ENCODE data around the gene DLG2.

DLG2 gene

GRCh38 chr11:83520849-83521248, 2106.3 kb downstream of the DLG2 start:
- DNase-seq (ENCODE audit: low spot score), result no peak

- no peak for DNase-seq (ENCODE audit: low spot score)
Measured at GRCh38 chr11:83511646-83512045, 2115.5 kb downstream of the DLG2 start.

GRCh38 chr11:83510530-83511460, 2116.3 kb downstream of the DLG2 start:
- DNase-seq (ENCODE audit: low spot score), result no peak

- DNase-seq (ENCODE audit: low spot score), result no peak
Measured at GRCh38 chr11:83508804-83509203, 2118.3 kb downstream of the DLG2 start.

GRCh38 chr11:83502041-83502440, 2125.1 kb downstream of the DLG2 start:
- DNase-seq (ENCODE audit: low spot score), result no peak

- no peak for DNase-seq (ENCODE audit: low spot score)
Measured at GRCh38 chr11:83493917-83494316, 2133.2 kb downstream of the DLG2 start.

GRCh38 chr11:83493034-83493433, 2134.1 kb downstream of the DLG2 start:
- DNase-seq (ENCODE audit: low spot score), result no peak

GRCh38 chr11:83483808-83484207, 2143.3 kb downstream of the DLG2 start:
- DNase-seq (ENCODE audit: low spot score), result no peak

DNA sequence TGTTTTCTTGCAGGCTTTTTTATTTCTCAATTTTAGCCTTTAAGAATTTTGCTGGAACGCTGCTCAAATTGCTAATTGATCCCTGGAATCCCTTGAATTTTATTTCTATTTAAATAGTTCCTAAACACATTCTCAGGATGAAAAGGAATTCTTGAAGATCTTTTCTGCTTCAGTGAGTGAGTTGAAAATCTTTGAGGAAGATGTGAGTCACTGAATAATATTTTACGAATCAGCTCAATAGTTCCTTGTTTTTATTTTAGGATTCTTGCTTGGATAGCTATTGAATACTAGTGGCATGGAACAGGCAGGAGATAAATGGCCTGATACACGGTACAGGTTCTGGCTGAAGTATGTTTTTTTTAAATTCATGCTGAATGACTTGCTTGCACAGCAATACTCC, 2146.3 kb downstream of the DLG2 start:
- DNase-seq (ENCODE audit: low spot score), result no peak

DNA sequence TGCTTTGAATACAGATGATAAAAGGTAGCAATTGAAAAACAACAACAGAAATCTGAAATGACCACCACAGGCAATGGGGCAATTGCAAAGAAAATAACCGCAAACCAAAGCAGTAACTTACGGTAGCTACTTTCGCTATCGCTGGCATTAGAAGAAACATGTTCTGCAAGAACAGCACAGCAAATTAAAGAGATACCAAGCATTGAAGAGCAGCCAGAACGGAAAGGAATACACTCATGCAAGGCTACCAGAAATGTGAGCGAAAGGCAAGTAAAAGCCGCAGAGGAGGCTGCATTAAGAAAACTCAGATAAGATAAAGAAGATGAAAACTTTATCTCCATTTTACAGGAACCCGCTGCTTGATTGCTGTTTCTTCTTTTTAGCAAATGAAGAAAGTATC, 2146.9 kb downstream of the DLG2 start:
- DNase-seq (ENCODE audit: low spot score), result no peak

DNA sequence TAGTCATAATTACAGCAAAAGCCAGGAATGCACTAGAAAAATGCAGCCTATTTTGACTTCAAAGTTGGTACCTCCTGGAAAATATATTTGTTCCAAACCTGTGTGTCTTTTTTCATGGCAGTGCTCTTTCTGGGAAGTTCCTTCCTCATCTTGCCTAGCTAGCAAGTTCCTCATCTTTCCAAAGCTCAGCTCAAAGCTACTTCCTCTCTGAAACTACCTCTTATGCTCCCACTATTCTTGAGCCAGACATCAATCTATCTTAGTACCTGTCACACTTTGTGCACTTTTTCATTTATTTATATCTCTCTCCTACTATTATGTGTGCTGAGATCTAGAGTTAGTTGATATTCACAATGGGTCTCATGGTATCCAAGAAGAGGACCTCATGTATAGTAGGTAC, 2149.4 kb downstream of the DLG2 start:
- no peak for DNase-seq (ENCODE audit: low spot score)

- no peak for DNase-seq (ENCODE audit: low spot score)
Measured at GRCh38 chr11:83475760-83476159, 2151.4 kb downstream of the DLG2 start.

GRCh38 chr11:83473743-83474142, 2153.4 kb downstream of the DLG2 start:
- DNase-seq (ENCODE audit: low spot score), result no peak

- DNase-seq (ENCODE audit: low spot score), result no peak
Measured at GRCh38 chr11:83472806-83473205, 2154.3 kb downstream of the DLG2 start.

- no peak for DNase-seq (ENCODE audit: low spot score)
Measured at GRCh38 chr11:83471831-83472727, 2155.1 kb downstream of the DLG2 start.

DNA sequence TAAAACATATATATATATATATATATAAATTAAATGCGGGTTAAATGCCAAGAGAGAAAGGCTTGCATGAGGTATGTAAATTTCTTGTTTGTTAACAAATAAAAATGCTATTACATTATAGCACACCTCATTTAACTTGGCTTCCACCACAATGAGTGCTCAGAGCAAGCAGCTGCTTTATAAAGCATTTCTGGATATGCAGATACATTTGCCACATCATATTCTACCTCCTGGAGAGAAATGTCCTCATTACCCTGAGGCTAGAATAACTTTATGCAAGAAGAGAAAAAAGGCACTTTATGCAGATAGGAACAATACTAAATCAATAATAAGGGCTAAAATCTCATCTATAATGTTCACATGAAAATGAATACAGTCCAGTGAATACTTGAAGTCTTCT, 2159.3 kb downstream of the DLG2 start:
- no peak for DNase-seq (ENCODE audit: low spot score)

- no peak for DNase-seq (ENCODE audit: low spot score)
Measured at GRCh38 chr11:83464160-83464944, 2162.8 kb downstream of the DLG2 start.

- no peak for DNase-seq (ENCODE audit: low spot score)
Measured at GRCh38 chr11:83459798-83460197, 2167.3 kb downstream of the DLG2 start.

DNA sequence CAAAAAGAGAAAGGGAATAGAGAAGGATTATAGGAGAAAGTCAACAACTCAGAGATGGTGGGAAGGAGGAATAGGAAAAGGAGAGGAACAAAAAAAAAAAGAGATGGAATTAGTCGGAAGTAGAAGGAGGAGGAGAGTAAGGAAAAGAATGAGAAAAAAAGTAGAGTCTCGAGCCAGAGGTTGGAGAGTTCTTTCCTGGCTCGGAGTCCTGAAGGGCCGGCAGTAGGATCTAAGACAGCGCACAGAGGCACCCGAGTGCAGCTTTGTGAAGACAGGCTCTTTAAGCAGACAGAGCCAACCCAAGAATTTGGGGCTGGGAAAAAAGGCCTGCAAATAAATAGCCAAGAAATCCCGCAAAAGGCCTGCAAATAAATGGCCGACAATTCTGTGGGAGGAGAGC, 2170.6 kb downstream of the DLG2 start:
- DNase-seq (ENCODE audit: low spot score), result no peak

DNA sequence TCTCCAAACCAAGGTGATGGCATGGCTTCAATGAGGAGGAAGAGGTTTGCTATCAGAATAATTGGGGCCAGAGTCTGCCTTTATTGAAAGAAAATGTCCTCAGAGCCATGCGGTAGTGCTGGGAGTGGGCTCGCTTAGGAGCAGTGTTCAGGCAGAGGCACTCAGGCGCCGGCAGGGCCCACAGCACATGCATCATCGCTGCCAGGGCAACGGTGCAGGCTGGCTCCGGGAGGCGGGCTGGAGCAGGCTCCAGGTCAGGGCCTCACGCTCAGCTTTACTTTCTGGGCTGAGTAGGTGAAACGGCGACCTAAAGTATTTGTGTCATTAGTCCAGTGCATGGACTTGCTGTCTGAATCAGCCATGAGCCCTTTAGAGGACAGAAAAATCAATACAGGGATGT, 2171.1 kb downstream of the DLG2 start:
- no peak for DNase-seq (ENCODE audit: low spot score)

DNA sequence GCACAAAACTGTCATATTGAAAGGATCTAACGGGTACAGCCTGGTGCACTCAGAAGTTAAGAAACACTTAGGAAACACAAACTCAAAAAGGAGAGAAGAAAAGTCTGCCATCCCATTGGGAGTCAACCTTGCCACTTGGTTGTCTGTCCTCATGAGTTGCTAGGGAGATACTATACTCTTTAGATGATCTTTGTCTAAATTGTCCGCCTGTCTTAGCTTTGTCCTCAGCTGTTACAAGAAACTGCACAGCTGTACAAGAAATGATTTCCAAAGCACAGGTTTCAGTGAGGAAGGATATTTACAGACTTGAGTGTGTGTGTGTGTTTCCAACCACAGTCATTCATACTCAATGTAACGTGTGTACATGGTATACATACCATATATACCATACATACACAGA, 2171.8 kb downstream of the DLG2 start:
- DNase-seq (ENCODE audit: low spot score), result no peak

GRCh38 chr11:83454674-83455073, 2172.5 kb downstream of the DLG2 start:
- DNase-seq (ENCODE audit: low spot score), result no peak
